ENCODE data around the gene USH2A. TPM values are rescaled to one million over a fixed set of nuclear protein-coding genes. Genes with fewer than 3 reads are reported as not detected.
"Not testable (repeated sequence)": the region's sequence is repeated elsewhere in the genome, so short reads cannot be mapped to it uniquely, and the experiment has no call there.

Gene USH2A
- total RNA-seq, 2 experiments from 2014 or later: not detected

GRCh38 chr1:216057947-216058346 lies 365.3 kb downstream of the USH2A start:
- CTCF ChIA-PET: no interaction called here
- POLR2A ChIA-PET: no interaction called here

- ChIA-PET POLR2A (no interaction called here), CTCF (no interaction called here)
Observed at GRCh38 chr1:216057063-216057462, 366.2 kb downstream of the USH2A start.

- POLR2A ChIA-PET: no interaction called here
- CTCF ChIA-PET: no interaction called here
Observed at GRCh38 chr1:216055004-216055403, 368.2 kb downstream of the USH2A start.

GRCh38 chr1:216054600-216054999 lies 368.6 kb downstream of the USH2A start:
- POLR2A ChIA-PET: no interaction called here
- CTCF ChIA-PET: no interaction called here

GRCh38 chr1:216051071-216051470 lies 372.2 kb downstream of the USH2A start:
- ChIA-PET CTCF (no interaction called here), POLR2A (no interaction called here)

- POLR2A ChIA-PET: no interaction called here
- CTCF ChIA-PET: no interaction called here
Observed at GRCh38 chr1:216049741-216050430, 373.4 kb downstream of the USH2A start.

GRCh38 chr1:216047811-216048572 lies 375.3 kb downstream of the USH2A start:
- ChIA-PET POLR2A (no interaction called here), CTCF (no interaction called here)

- POLR2A ChIA-PET: no interaction called here
- CTCF ChIA-PET: no interaction called here
Observed at GRCh38 chr1:216046336-216046735, 376.9 kb downstream of the USH2A start.

GRCh38 chr1:216045400-216045799 lies 377.8 kb downstream of the USH2A start:
- ChIA-PET POLR2A (no interaction called here), CTCF (no interaction called here)

- CTCF ChIA-PET: no interaction called here
- POLR2A ChIA-PET: no interaction called here
Observed at GRCh38 chr1:216044538-216044937, 378.7 kb downstream of the USH2A start.

- ChIA-PET POLR2A (no interaction called here), CTCF (no interaction called here)
Observed at GRCh38 chr1:216034506-216034905, 388.7 kb downstream of the USH2A start.

- ChIA-PET POLR2A (no interaction called here), CTCF (no interaction called here)
Observed at GRCh38 chr1:216032961-216033614, 390.2 kb downstream of the USH2A start.

GRCh38 chr1:216032284-216032683 lies 391.0 kb downstream of the USH2A start:
- CTCF ChIA-PET: no interaction called here
- POLR2A ChIA-PET: no interaction called here

GRCh38 chr1:216028631-216029030 lies 394.6 kb downstream of the USH2A start:
- ChIA-PET CTCF (no interaction called here), POLR2A (no interaction called here)

- CTCF ChIA-PET: no interaction called here
- POLR2A ChIA-PET: no interaction called here
Observed at GRCh38 chr1:216024546-216024945, 398.7 kb downstream of the USH2A start.

GRCh38 chr1:216020743-216021345 lies 402.4 kb downstream of the USH2A start:
- POLR2A ChIA-PET: no interaction called here
- CTCF ChIA-PET: no interaction called here

GRCh38 chr1:216015116-216015515 lies 408.1 kb downstream of the USH2A start:
- CTCF ChIA-PET: no interaction called here
- POLR2A ChIA-PET: no interaction called here

GRCh38 chr1:216014086-216014485 lies 409.2 kb downstream of the USH2A start:
- POLR2A ChIA-PET: no interaction called here
- CTCF ChIA-PET: no interaction called here

GRCh38 chr1:216009456-216009855 lies 413.8 kb downstream of the USH2A start:
- POLR2A ChIA-PET, CTCF ChIA-PET: not testable (repeated sequence)

GRCh38 chr1:216005916-216006315 lies 417.3 kb downstream of the USH2A start:
- CTCF ChIA-PET: no interaction called here
- POLR2A ChIA-PET: no interaction called here

GRCh38 chr1:215992620-215993019 lies 430.6 kb downstream of the USH2A start:
- CTCF ChIA-PET: no interaction called here
- POLR2A ChIA-PET: no interaction called here

Data from activated CD8-positive, alpha-beta memory T cell treated with anti-CD3 and anti-CD28 coated beads for 36 hours (primary cell).